GM18861 (cell line): ENCODE results near the gene TANGO2.

Source experiments
- ATAC-seq: cut with Tn5 transposase; IDR thresholded peaks from one replicate; pipeline ENCODE4 v1.9.1; 2021; ENCODE audit not compliant: unreplicated experiment

Gene TANGO2

DNA sequence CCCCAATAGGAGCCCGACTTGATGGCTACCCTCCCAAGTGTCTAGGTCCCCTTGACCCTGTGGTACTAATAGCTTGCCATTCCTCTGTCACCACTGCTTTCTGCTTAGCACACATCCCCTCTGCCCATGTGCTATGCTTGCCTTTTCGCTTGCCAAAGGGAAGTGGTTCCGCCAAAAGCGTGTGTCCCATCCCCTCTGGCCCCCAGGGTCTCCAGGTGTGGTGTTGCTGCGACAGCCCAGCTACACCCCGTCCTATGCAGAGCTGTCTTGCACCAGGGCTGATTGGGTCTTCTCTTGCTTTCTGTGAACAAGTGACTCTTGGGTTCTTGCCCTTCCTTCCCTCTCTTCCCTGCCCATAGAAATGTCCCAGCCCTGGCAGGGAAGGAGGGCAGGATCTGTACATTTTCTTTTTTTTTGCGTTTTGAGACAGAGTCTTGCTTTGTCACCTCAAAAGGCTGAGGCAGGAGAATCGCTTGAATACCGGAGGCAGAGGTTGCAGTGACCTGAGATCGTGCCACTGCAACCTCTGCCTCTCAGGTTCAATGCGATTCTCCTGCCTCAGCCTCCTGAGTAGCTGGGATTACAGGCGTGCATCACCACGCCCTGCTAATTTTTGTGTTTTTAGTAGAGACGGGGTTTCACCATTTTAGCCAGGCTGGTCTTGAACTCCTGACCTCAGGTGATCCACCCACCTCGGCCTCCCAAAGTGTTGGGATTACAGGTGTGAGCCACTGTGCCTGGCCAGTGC, 3.9 kb downstream of the TANGO2 start:
- ATAC-seq = no peak

DNA sequence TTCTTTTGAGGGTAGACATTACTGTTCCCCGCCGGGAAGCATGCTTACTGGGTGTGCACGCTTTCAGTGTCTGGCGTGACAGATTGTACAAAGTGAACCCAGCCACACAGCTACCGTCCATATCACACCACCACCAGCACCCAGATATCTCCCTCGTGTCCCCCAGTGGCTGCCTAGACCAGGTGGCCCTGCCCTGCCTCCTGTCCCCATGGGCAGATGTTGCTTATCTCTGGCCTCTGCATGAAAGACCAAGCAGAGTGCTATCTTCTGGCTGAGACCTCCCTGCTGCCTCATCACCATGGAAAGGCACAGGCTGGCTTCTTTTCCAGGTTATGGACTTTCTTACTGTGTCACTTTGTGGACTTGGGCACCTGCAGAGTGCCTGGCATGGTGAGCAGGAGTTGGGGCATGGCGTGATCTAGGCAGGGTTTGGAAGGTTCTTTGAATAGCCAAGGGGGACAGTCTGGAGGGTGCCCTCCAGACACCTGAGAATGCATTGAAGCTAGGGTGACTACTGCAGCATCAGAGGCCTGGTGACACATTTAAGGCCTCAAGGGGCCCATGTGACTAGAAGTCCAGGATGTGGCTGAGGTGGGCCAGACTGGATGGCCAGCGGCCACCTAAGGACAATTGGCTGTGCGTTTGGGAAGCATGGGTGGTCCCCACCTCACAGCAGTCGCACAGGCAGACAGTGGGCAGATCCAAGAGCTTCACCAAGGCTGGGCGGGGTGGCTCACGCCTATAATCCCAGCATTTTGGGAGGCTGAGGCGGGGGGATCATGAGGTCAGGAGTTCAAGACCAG, 4.7 kb downstream of the TANGO2 start:
- ATAC-seq = no peak

DNA sequence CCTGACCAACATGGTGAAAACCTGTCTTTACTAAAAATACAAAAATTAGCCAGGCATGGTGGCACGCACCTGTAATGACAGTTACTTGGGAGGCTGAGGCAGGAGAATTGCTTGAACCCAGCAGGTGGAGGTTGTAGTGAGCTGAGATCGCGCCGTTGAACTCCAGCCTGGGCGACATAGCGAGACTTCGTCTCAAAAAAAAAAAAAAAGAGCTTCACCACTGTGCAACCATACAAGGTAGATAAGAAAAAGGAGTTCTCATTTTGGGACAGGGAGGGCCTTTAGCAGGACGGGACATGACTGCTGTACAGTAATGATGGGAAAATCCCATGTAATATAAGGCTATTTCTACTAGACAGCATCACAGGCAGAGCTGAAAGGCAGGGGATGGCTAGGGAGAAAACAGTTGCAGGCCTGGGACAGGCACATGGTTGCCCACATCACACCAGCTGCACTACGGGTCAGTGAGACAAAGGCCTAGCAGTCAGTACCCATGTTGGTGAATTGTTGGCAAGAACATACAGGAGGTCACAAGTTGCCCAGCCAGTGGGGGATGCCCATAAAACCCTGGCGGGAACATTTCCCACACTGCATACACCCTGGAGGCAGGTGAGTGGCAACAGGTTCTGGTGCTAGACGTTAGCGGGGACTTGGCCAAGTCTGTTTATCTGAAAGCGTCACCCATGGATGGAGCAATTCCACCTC, 5.4 kb downstream of the TANGO2 start:
- no peak for ATAC-seq

DNA sequence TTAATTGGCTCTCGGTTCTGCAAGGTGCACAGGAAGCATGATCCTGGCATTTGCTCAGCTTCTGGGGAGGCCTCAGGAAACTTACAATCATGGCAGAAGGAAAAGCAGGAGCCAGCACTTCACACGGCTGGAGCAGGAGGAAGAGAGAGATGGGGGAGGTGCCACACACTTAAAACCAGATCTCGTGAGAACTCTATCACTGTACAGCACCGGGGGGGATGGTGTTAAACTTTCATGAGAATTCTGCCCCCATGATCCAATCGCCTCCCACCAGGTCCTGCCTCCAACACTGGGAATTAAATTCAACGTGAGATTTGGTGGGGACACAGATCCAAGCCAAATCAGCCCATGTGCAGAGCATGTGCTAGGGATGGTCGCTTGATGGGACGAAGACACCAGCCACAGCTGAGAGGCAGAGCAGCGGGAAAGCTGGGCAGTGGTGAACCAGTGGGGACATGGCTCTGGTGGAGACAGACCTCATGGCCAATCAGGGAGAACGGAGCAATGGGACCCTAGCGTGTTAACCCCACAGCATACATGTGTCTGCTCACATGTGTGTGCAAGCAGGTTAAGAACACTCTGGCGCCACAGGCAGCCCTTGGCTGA, 6.2 kb downstream of the TANGO2 start:
- ATAC-seq = no peak

DNA sequence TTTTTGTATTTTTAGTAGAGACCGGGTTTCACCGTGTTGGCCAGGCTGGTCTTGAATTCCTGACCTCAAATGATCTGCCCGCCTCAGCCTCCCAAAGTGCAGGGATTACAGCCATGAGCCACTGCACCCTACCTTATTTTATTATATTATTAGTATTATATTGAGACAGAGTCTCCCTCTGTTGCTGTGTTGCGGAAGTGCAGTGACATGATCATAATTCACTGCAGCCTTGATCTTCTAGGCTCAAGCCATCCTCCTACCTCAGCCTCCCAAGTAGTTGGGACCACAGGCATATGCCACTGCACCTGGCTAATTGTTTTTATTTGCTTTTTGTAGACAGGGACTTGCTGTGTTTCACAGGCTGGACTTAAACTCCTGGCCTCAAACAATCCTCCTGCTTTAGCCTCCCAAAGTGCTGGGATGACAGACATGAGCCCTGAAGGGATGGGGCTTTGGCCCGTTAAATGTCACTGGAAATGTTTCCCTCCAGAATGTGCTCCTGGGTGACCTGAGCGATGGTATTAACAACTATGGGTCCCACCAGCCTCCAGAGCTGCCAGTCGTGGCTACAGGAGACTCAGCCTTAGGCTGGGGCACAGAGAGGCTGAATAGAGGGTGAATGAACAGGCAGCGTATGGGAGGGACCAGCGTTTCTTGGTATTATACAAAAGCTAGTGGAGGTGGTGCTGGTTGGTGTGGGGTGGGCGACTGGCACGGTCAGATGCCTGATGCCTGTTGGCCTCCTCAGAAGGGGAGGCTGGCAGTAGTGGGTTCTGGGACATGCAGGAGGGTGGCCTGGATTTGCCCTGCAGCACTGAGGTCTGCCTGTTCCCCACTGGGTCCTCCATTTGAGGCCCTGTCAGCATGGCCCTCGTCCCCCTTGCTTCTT, 7.3 kb downstream of the TANGO2 start:
- ATAC-seq = no peak

DNA sequence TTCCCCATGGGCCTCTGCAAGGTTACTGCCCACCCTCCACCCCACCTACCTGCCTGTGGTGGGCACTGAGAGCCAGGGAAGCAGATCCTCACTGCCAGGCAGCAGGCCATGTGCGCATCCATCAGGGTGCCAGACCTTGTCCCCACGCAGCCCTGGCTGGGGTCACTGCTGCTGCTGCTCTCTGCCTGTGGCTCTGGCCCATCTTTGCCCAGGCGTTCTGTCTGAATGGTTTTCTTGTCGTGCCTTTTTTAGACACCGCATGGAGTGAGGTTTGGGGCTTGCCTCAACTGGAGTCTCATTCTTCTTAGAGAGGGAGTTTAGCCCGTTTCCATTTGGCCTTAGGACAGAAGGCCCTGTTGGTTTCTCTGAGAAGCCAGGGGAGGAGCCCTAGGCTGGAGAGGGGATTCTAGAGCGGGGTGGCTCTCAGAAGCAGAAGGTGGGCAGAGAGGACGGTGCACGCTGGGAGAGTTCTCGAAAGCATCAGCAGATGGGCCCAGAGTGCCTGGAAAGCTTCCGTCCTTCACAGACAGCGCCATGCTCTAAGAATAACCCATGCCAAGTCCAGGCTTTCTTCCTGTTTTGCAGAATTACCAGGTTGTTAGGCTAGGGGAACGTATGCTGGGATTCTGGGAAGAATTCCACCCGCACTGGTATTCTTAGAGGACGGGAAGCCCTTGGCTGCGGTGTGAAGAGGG, 8.1 kb downstream of the TANGO2 start:
- no peak for ATAC-seq

DNA sequence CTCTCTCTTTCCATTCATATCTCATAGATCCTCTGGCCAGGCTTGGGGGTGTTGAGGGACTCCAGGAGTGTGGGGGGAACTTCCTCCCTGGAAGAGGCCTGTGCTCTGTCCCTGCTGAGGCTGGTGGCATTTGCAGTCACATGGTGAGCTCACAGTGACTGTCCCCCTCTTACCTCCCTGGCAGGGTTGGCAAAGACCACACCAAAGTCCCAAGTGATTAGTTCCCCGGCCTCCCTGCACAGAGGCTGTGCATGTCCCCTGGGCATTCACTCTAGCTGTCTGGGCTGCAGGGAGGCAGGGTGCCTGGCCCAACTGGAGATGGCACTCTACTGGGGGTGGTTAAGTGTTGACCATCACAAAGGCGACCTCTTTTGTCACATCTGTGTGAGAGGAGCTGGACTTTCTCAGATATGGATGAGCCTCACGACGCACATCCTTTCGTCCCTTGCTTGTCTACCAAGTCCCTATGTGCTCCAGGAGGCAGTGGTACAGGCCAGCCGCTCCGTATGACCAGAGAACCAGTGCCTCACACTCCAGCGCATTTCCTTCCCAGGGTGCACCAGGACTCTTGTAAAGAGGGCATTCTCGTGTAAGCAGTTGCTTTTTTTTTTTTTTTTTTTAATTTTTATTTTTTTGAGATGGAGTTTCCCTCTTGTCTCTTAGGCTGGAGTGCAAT, 8.8 kb downstream of the TANGO2 start:
- no peak for ATAC-seq

DNA sequence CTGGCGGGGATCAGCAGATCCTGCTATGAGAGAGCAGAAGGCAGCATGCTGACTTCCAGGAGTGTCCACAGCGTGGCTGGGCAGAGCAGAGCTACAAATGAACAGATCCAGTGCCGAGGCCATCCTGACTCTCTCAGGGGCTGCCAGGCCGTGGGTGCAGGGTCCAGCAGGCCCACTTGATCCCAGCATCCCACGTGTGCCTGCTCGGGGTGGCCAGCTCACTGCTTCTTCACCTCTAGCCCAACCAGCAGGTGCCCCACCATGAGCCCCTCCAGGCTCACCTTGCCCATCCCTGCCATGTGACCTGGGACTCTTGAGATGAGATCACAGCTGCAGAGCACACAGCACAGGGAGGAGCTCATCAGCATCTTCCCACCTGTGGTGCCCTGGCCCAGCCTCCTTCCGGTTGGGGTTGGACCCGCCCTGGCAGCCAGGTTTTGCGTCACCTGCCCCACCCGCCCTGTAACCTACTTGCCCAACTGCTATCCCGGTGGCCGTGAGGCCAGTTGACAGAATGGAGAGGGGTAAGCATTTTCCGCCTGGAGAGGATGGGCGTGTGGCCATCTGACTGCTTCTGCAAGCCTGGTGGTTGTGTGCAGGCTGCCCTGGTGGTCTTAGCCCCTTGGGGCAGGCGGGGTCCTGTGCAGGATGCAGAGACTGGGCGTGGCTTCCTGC, 11.0 kb downstream of the TANGO2 start:
- ATAC-seq = no peak

DNA sequence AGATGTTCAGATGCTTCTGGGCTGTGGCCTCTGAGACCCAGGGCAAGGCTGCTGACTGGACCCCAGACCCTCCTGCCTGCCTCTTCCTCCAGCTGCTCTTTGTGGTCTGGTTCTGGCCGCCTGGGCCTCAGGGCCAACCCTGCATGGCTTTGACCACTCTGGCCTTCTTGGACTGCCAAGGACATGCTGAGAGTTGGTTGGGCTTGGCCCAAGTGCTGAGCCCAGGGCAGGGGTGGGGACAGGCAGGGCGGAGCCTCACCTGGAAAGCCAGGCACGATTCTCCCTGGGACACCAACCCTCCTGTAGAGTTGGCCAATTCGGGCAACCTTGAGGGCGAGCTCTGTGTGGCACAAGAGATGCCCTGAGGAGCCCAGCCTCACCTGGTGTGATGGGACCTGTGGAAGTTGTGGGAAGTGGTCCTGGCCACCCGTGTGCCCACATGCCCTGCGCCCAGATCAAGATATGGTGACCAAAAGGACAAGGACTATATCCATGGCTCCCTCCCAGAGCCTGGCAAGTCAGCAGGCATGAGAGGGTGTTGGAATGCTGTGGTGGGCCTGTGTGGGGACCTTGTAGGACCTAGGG, 11.6 kb downstream of the TANGO2 start:
- no peak for ATAC-seq

DNA sequence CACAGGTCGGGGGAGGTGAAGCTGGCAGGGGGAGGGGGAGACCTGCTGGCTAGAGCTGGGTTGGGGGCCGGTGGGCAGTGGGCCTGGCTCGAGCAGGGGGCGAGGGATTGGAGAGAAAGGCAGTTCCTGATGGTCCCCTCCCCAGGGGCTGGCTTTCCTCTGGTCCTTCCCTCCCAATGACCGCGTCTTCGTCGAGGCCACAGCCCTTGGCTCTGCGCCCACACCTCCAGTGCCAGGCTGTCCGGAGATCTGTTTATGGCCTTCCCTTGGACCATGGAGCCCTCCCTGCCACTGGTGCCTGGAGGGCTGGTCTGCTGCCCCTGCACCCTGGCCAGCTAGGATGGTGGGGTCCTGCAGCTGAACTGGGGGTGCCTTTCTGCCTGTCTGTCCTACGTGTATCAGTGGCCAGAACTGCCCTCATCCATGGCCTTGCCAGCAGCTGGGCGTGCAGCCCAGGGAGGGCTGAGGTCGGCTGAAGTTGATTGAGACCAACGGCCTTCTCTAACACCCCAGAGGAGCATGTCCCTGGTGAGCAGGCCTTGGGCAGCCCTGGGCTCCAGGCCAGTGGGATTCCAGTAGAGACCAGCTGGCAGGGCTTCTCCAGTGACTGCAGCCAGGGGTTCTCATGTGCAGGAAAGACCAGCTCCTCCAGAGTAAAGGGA, 12.3 kb downstream of the TANGO2 start:
- ATAC-seq = no peak

DNA sequence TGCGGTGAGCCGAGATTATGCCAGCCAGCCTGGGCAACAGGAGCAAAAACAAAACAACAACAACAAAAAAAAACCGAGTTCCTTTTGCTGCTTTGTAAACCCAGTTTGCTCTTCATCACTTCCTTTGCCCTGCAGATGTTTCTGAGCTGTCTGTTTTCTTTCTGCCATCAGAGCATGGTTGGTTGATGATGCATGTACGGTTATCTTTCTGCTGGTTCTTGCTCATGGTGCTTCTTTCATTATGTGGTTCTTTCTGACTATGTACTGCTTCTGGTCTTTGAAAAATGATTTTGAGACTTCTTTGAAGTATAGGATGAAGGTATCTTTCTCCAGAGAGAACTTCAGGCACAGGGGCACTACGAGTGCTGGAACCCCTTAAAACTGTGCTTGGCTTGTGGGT, 13.2 kb downstream of the TANGO2 start:
- no peak for ATAC-seq

DNA sequence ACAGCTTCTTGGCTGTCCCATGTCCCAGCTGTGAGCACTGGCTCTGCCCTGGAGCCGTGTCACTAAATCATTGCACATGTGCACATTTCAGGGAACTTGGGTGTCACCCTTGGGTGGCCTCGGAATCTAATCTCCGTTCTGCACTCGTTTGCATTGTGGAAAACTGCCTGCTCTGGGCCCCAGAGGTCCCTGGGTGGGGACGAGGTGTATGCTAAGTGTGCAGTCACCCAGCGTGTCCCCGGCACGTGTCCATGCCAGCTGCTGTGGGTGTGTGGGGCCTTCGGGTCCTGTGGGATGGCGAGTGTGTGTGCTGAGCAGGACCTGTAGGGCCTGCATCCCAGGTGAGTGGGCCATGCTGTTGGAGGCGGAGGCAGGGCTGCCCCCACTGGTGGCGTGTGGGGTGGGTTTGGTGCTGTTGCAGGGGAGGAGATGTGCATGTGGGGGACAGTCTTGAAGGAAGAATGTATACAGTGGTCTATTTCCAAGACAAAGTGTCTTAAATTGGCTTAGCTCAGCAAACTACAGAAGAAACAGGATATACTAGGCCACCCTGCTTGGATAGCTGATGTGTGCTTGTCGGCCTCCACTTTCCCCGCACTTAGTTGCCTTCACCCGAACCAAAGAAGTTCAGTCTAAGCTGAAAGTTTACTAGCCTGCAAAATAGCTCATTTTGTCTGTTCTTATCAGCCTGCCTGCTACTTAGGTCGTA, 14.6 kb downstream of the TANGO2 start:
- ATAC-seq = no peak

DNA sequence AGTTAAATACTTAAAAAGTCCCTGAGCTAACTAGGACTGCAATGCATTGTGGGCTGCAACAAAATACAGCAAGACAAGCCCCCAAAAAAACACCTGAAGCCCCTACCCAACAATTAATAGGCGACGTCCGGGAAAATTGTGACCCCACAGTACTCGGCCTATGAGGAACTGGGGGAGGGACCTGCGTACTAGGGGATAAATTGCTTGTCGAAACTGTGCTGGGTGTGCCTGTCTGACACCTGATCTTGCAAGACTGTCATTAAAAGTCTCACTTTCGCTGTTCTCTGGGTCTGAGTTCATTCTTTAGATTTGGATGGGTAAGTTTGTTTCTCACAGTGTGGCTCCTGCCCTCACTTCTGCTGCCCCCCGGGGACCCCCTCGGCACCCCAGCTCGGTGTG, 15.2 kb downstream of the TANGO2 start:
- no peak for ATAC-seq

DNA sequence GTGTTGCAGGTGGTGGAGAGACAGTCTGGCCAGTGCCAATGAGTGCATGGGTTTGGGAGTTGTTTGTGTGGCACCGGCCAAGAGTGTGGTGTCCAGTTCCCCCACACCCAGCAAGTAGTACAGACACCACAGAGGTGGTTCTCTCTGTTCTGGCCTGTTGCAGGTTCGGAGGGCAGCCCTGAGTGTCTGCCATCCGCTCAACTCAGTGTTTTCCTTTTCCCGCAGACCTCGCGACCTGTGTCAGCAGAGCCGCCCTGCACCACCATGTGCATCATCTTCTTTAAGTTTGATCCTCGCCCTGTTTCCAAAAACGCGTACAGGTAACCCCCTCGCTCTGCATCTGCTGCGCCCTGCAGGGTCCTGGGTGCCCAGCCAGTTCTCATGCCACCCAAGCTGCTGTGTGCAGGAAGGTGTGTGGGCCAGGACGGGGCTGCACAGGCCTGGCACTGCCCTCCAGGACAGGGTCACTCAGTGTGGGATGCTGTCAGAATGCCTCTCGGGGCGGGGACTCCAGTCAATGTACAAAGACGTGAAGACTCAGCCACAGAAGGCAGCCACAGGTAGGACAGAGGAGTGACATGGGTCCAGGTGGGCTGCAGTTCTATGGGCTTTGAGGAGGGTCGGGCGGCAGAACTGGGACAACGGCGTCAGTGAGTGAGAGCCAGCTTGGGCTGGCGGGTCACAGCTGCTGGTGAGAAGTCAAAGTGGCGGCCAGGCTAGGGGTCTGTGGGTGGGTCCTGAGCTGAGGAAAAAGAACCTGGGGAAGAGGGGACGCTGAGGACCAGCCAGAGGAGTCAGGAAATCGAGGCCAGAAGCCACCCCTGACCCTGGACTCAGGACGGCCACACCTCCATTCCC, 15.9 kb downstream of the TANGO2 start:
- no peak for ATAC-seq

DNA sequence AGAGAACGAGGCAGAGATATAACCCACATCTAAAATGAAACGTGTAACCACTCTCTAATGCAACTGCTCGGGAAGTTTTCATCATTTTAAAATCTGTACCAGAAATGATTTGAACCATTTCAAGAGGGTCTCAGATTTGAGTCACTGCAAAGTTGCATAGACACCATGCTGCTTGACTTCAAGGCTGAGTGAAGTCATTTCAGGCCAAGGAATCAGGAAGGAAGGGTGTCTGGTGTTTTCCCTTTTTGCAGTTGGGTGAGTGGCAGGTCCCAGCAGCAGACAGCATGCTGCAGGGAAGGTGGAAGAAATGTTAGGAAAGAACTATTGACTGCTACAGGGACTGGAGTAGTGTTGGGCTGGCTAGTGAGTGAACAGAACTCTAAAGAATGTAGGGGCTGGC, 16.5 kb downstream of the TANGO2 start:
- no peak for ATAC-seq

DNA sequence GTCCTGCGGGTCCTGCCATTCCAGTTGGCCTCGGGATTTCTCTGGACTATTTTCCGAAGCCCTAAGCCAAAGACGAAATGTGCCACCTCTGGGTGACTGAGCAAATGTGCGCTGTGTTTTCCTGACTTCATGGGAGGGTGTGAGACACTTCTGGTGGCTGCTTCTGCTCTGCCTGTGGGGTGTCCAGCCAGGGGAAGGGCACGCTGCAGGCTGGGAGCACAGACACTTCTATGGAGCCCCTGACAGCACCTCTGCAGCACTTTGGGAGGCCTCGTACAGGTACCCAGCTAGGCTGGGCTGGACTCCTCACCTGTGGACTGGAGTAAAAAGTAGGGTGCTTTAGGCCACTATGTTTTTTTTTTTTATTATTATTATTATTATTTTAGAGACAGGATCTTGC, 17.7 kb downstream of the TANGO2 start:
- no peak for ATAC-seq
